Gastrocnemius medialis (tissue), 4 donors: Measurements from ENCODE around the gene WIPF3. TPM values are rescaled to one million over a fixed set of nuclear protein-coding genes. Genes with fewer than 3 reads are reported as not detected.
A peak's percentile ranks its signal among the peaks of the same experiment; 100 is the strongest.

Experiments
- ATAC-seq, 2 donors: fragments of 150-250 bp; one replicate each; pipeline ENCODE4 v1.9.1; 2016
- DNase-seq, 2 donors: peaks; one replicate each; pipeline ENCODE4 v3.0.0-alpha.2; 2019
- H3K27ac ChIP-seq, 4 donors: fragments of 200-600 bp; sonication (generic); 1 replicate in 1 of 4; 2 replicates in 3 of 4; pipeline ENCODE4 v1.5.1; 2016 to 2018; ENCODE audit warnings: mild to moderate bottlenecking in 2 of 4, moderate library complexity in 1 of 4
- H3K27me3 ChIP-seq, 3 donors: fragments of 200-600 bp; sonication (generic) in 2 of 3; 1 replicate in 1 of 3; 2 replicates in 2 of 3; pipeline versions ENCODE4 v1.5.1 to v1.6.0; 2016 to 2019; ENCODE audit warnings: mild to moderate bottlenecking in 1 of 3, moderate library complexity in 1 of 3
- H3K36me3 ChIP-seq, 2 donors: fragments of 200-600 bp; sonication (generic) in 1 of 2; one replicate each; pipeline ENCODE4 v1.5.1; 2017 to 2018
- H3K4me1 ChIP-seq, 2 donors: fragments of 200-600 bp; sonication (generic) in 1 of 2; one replicate each; pipeline ENCODE4 v1.5.1; 2016 to 2017; ENCODE audit warnings: mild to moderate bottlenecking in 2 of 2
- H3K4me3 ChIP-seq, 4 donors: fragments of 200-600 bp; sonication (generic) in 3 of 4; 1 replicate in 1 of 4; 2 replicates in 3 of 4; pipeline ENCODE4 v1.5.1; 2016 to 2019; ENCODE audit warnings: mild to moderate bottlenecking in 2 of 4
- H3K9me3 ChIP-seq, 3 donors: fragments of 200-600 bp; sonication (generic) in 2 of 3; 1 replicate in 1 of 3; 2 replicates in 2 of 3; pipeline ENCODE4 v1.5.1; 2016 to 2019
- CTCF ChIP-seq, 5 experiments: fragments of 450-650 bp in 3 of 5; fragments of 200-600 bp in 2 of 5; sonication (generic) in 2 of 5; IDR thresholded peaks in 4 of 5; conservative IDR thresholded peaks in 1 of 5; 1 replicate in 4 of 5; 2 replicates in 1 of 5; pipeline ENCODE4 v1.5.1; 2016 to 2019; ENCODE audit warnings: antibody characterized with exemption in 5 of 5, mild to moderate bottlenecking in 3 of 5, moderate library complexity in 3 of 5
- POLR2A ChIP-seq, 2 donors: fragments of 450-650 bp; IDR thresholded peaks; one replicate each; pipeline ENCODE4 v1.6.1; 2017; ENCODE audit warnings: antibody characterized with exemption in 2 of 2, mild to moderate bottlenecking in 2 of 2, moderate library complexity in 2 of 2
- in situ Hi-C, 4 donors: fragments of 200-750 bp; cut with MboI; loops; one replicate each; pipeline versions ENCODE4 v1.15.0 to v1.8.0; 2017; ENCODE audit warnings: low sequenced_read_pairs in 4 of 4
- intact Hi-C: fragments of 100-400 bp; cut with DNase I; formaldehyde crosslinking; loops from one replicate; pipeline ENCODE4 v1.15.1; 2023; ENCODE audit warnings: low total_unique reads
- total RNA-seq, 4 donors: library from RNA; depleted of rRNA; stranded (reverse); fragments of >200 nt; gene quantifications; one replicate each; pipeline versions ENCODE4 v1.1.0 to v1.2.3, GENCODE V29; 2016

WIPF3 gene
- total RNA-seq, 4 donors from 2014 or later, result 4.2 to 9.9 (median 8.3) TPM

GRCh38 chr7:29826904-29827303 lies 20.6 kb downstream of the WIPF3 start:
- H3K9me3 ChIP-seq, result no peaks in the 10 kb centered on the region
- peaks cover 15 to 16% of the 10 kb centered on the region in 2 donors for H3K4me1 ChIP-seq
- H3K4me3 ChIP-seq, result no peak overlapping the region
- no peak for TF ChIP-seq CTCF (IDR thresholded peaks at IDR 0.05 in 4 of 5, conservative IDR thresholded peaks at IDR 0.05 in 1 of 5)
- no peak for TF ChIP-seq POLR2A (IDR thresholded peaks at IDR 0.05)
- DNase-seq, result no peak
- intact Hi-C loops (no loop called here), in situ Hi-C loops (no loop called here)
- ATAC-seq, result no peak
- no peak overlapping the region for H3K27ac ChIP-seq
- no peaks in the 10 kb centered on the region for H3K27me3 ChIP-seq
- H3K36me3 ChIP-seq, result no peaks in the 10 kb centered on the region

GRCh38 chr7:29831705-29832104 lies 25.4 kb downstream of the WIPF3 start:
- intact Hi-C loops (no loop called here), in situ Hi-C loops (no loop called here)
- Histone ChIP-seq H3K4me1 (peaks cover 0 to 6% of the 10 kb centered on the region in 2 donors), H3K27me3 (no peaks in the 10 kb centered on the region), H3K36me3 (no peaks in the 10 kb centered on the region), H3K9me3 (no peaks in the 10 kb centered on the region), H3K4me3 (no peak overlapping the region), H3K27ac (no peak overlapping the region)
- ATAC-seq (no peak), DNase-seq (no peak)
- TF ChIP-seq POLR2A (IDR thresholded peaks at IDR 0.05), result no peak
- TF ChIP-seq CTCF (IDR thresholded peaks at IDR 0.05 in 4 of 5, conservative IDR thresholded peaks at IDR 0.05 in 1 of 5), result no peak

DNA sequence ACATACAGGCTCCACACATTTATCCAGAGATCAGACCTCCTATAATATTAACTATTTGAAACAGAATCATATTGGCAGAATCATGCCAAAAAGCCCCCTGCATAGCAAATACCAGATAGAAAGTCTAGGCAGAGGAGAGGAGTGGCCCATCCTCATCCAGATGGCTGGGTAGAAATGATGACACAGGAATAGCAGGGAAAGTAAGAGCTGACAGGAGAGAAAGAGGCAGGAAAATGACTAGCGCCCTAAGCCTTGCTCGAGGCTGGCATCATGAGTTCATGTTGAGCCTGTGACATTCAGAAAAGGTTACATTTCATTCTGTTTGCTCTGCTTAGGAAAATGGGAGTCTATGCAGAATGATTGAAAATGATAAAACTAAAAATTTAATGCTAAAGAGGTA lies 27.6 kb downstream of the WIPF3 start:
- ATAC-seq (no peak), DNase-seq (no peak)
- intact Hi-C loops, result no loop called here
- H3K36me3 ChIP-seq, result no peaks in the 10 kb centered on the region
- in situ Hi-C loops, result no loop called here
- H3K27ac ChIP-seq, result no peak overlapping the region
- no peak overlapping the region for H3K4me3 ChIP-seq
- H3K9me3 ChIP-seq, result no peaks in the 10 kb centered on the region
- TF ChIP-seq POLR2A (IDR thresholded peaks at IDR 0.05), result no peak
- TF ChIP-seq CTCF (IDR thresholded peaks at IDR 0.05 in 4 of 5, conservative IDR thresholded peaks at IDR 0.05 in 1 of 5), result no peak
- peaks cover 2 to 8% of the 10 kb centered on the region in 2 donors for H3K4me1 ChIP-seq
- H3K27me3 ChIP-seq, result no peaks in the 10 kb centered on the region

DNA sequence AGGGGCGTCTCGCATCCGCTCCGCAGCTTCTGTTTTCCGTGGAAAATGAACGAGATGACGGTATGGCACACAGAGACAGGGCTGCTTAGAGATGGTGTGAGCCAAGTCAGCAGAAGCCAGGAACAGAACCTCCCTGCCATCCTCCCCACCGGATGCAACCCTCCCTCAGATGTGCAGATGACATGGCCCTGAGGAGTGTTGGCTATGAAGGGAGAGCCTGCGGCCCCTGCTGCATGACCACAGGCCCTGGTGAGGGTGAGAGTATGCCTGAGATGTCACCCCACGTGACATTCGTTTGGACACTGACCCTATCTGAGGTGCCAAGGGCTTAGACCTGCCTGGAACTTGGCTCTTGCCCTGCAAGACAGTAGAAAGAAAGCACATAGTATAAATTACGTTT lies 29.4 kb downstream of the WIPF3 start:
- intact Hi-C loops, result no loop called here
- H3K27me3 ChIP-seq, result no peaks in the 10 kb centered on the region
- DNase-seq (no peak), ATAC-seq (no peak)
- H3K9me3 ChIP-seq, result no peaks in the 10 kb centered on the region
- H3K36me3 ChIP-seq, result no peaks in the 10 kb centered on the region
- peaks cover 16 to 25% of the 10 kb centered on the region in 2 donors for H3K4me1 ChIP-seq
- H3K4me3 ChIP-seq, result no peak overlapping the region
- TF ChIP-seq POLR2A (IDR thresholded peaks at IDR 0.05) (no peak), CTCF (IDR thresholded peaks at IDR 0.05 in 4 of 5, conservative IDR thresholded peaks at IDR 0.05 in 1 of 5) (no peak)
- H3K27ac ChIP-seq, result peak overlapping the region; percentile 18 to 35 (median 26)
- in situ Hi-C loops, result no loop called here

GRCh38 chr7:29839302-29839701 lies 33.0 kb downstream of the WIPF3 start:
- in situ Hi-C loops, result no loop called here
- H3K4me1 ChIP-seq, result peaks cover 41 to 53% of the 10 kb centered on the region in 2 donors
- no peaks in the 10 kb centered on the region for H3K36me3 ChIP-seq
- H3K4me3 ChIP-seq, result no peak overlapping the region
- peak; percentile 83 to 93 for ATAC-seq
- intact Hi-C loops, result no loop called here
- H3K27me3 ChIP-seq, result no peaks in the 10 kb centered on the region
- peak overlapping the region; percentile 56 to 67 (median 65) for H3K27ac ChIP-seq
- DNase-seq, result peak; percentile 38 to 78
- H3K9me3 ChIP-seq, result no peaks in the 10 kb centered on the region
- no peak for TF ChIP-seq POLR2A (IDR thresholded peaks at IDR 0.05)
- TF ChIP-seq CTCF (IDR thresholded peaks at IDR 0.05 in 4 of 5, conservative IDR thresholded peaks at IDR 0.05 in 1 of 5), result no peak
